ENCODE measurements around the gene OR6N1. TPM values are rescaled to one million over a fixed set of nuclear protein-coding genes. Genes with fewer than 3 reads are reported as not detected.

Gene OR6N1
- total and polyA plus RNA-seq, 2 of the 4 experiments (the other 2 are of a cell fraction), result not detected

DNA sequence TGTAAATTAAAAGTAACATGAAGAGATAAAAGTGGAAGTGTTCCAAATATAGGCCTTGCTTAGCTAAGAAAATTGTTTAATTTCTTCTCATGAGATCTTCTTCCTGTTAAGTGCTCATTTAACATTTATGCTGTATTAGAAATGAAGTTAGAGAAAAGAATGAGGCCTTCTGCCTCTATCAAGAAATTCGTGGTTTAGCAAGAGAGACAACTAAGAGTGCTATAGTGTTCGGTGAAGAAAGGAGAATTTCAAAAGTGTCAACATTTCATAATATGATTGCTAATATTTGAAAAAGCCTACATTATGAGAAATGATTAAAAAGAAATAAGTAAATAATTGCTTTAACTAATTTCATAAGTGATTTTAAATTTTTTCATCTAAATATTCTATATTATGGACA lies 40.3 kb upstream of the OR6N1 start:
- no peak overlapping the region for H2BK15ac ChIP-seq (ENCODE audit: low read depth, low read length)
- ATAC-seq (ENCODE audit: low read depth), result no peak

More for the DNA sequence above, 40.3 kb upstream of the OR6N1 start:
- Histone ChIP-seq H3K18ac (ENCODE audit: low read depth, low read length) (no peak overlapping the region), H2BK120ac (ENCODE audit: low read depth, low read length) (no peak overlapping the region), H4K8ac (ENCODE audit: low read depth in 2 of 2, low read length in 2 of 2) (no peak overlapping the region), H2AK5ac (ENCODE audit: low read depth, low read length) (no peak overlapping the region), H3K9ac (ENCODE audit: low read depth, low read length) (no peak overlapping the region), H4K5ac (ENCODE audit: low read depth, low read length) (no peak overlapping the region), H2BK5ac (ENCODE audit: low read depth, low read length, poor library complexity, severe bottlenecking) (no peak overlapping the region), H3K9me3 (ENCODE audit: control insufficient read depth, insufficient read depth, low read length) (no peaks in the 10 kb centered on the region; the same call in 1 of the 2 replicates), H3K4me1 (ENCODE audit: control insufficient read depth, insufficient read depth, low read length) (no peaks in the 10 kb centered on the region), H3K4me3 (ENCODE audit: insufficient read depth, low read depth, low read length) (no peak overlapping the region), H2BK20ac (ENCODE audit: low read depth, low read length) (no peak overlapping the region), H4K20me1 (ENCODE audit: insufficient read depth, low read length) (no peaks in the 10 kb centered on the region), H3K4me2 (ENCODE audit: low read depth, low read length) (no peak overlapping the region), H2AFZ (replicated peaks; ENCODE audit: low read length, poor library complexity) (no peak overlapping the region), H3K23ac (ENCODE audit: low read depth, low read length) (no peak overlapping the region), H3K9me1 (ENCODE audit: insufficient read depth, low read length) (no peaks in the 10 kb centered on the region; the same call in 1 of the 2 replicates), H3K14ac (replicated peaks; ENCODE audit: low read depth, low read length) (no peak overlapping the region), H3K4ac (ENCODE audit: low read depth, low read length) (no peak overlapping the region), H4K91ac (ENCODE audit: insufficient read depth, low read depth, low read length) (no peak overlapping the region), H3K79me1 (ENCODE audit: low read depth in 1 of 2, low read length in 2 of 2) (no peaks in the 10 kb centered on the region), H3K36me3 (ENCODE audit: control insufficient read depth, insufficient read depth, low read length) (no peaks in the 10 kb centered on the region), H2AK9ac (replicated peaks; ENCODE audit: low read depth, low read length, poor library complexity) (no peak overlapping the region), H3K27ac (ENCODE audit: insufficient read depth, low read length) (no peak overlapping the region), H3K56ac (ENCODE audit: extremely low read depth, insufficient read depth, low read length) (no peak overlapping the region), H3K27me3 (ENCODE audit: control insufficient read depth, insufficient read depth, low read length) (no peaks in the 10 kb centered on the region)
- in situ Hi-C loops (cut with MboI; ENCODE audit: low sequenced_read_pairs), result no loop called here
- no CpG with 5 or more reads among the region's 2 CpGs for WGBS, 2 experiments (ENCODE audit: extremely low coverage in 2 of 2, insufficient read length in 1 of 2)
- no TSS peak for BruUV-seq (replicated peaks)
- POLR2A ChIA-PET (ENCODE audit: unreplicated experiment), result no interaction called here
- TF ChIP-seq, protein P1, sequence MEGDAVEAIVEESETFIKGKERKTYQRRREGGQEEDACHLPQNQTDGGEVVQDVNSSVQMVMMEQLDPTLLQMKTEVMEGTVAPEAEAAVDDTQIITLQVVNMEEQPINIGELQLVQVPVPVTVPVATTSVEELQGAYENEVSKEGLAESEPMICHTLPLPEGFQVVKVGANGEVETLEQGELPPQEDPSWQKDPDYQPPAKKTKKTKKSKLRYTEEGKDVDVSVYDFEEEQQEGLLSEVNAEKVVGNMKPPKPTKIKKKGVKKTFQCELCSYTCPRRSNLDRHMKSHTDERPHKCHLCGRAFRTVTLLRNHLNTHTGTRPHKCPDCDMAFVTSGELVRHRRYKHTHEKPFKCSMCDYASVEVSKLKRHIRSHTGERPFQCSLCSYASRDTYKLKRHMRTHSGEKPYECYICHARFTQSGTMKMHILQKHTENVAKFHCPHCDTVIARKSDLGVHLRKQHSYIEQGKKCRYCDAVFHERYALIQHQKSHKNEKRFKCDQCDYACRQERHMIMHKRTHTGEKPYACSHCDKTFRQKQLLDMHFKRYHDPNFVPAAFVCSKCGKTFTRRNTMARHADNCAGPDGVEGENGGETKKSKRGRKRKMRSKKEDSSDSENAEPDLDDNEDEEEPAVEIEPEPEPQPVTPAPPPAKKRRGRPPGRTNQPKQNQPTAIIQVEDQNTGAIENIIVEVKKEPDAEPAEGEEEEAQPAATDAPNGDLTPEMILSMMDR (conservative IDR thresholded peaks at IDR 0.05; ENCODE audit: low read depth, low read length), result no peak
- TF ChIP-seq BHLHE40 (IDR thresholded peaks at IDR 0.05; ENCODE audit: low read depth, low read length), result no peak
- TF ChIP-seq FOS (IDR thresholded peaks at IDR 0.05; ENCODE audit: low read depth, low read length), result no peak
- no peak for TF ChIP-seq CHD1 (IDR thresholded peaks at IDR 0.05; ENCODE audit: low read depth, low read length)
- TF ChIP-seq, protein P2, sequence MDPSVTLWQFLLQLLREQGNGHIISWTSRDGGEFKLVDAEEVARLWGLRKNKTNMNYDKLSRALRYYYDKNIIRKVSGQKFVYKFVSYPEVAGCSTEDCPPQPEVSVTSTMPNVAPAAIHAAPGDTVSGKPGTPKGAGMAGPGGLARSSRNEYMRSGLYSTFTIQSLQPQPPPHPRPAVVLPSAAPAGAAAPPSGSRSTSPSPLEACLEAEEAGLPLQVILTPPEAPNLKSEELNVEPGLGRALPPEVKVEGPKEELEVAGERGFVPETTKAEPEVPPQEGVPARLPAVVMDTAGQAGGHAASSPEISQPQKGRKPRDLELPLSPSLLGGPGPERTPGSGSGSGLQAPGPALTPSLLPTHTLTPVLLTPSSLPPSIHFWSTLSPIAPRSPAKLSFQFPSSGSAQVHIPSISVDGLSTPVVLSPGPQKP (IDR thresholded peaks at IDR 0.05; ENCODE audit: borderline replicate concordance, low read depth, low read length), result no peak
- no peak for TF ChIP-seq CEBPB (IDR thresholded peaks at IDR 0.05; ENCODE audit: low read depth, low read length)
- no peak for TF ChIP-seq MXI1 (IDR thresholded peaks at IDR 0.05; ENCODE audit: borderline replicate concordance, low read depth, low read length)
- no peak for TF ChIP-seq RFX5 (IDR thresholded peaks at IDR 0.05; ENCODE audit: low read depth, low read length)
- TF ChIP-seq, protein P3, sequence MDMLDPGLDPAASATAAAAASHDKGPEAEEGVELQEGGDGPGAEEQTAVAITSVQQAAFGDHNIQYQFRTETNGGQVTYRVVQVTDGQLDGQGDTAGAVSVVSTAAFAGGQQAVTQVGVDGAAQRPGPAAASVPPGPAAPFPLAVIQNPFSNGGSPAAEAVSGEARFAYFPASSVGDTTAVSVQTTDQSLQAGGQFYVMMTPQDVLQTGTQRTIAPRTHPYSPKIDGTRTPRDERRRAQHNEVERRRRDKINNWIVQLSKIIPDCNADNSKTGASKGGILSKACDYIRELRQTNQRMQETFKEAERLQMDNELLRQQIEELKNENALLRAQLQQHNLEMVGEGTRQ (IDR thresholded peaks at IDR 0.05; ENCODE audit: low read depth, low read length), result no peak
- TF ChIP-seq RCOR1 (IDR thresholded peaks at IDR 0.05; ENCODE audit: insufficient replicate concordance, low read length), result no peak
- TF ChIP-seq POLR2A (IDR thresholded peaks at IDR 0.05; ENCODE audit: low read depth, low read length), result no peak
- TF ChIP-seq MAZ (IDR thresholded peaks at IDR 0.05; ENCODE audit: borderline replicate concordance, low read depth, low read length), result no peak
- TF ChIP-seq MAFK (IDR thresholded peaks at IDR 0.05; ENCODE audit: low read depth, low read length), result no peak
- no peak for TF ChIP-seq SMC3 (IDR thresholded peaks at IDR 0.05; ENCODE audit: low read depth, low read length)
- intact Hi-C loops (cut with micrococcal nuclease), result no loop called here
- dilution Hi-C loops (cut with HindIII; ENCODE audit: low sequenced_read_pairs, unreplicated experiment), result no loop called here
- no peak for DNase-seq
- CTCF ChIA-PET, result no interaction called here
